KMS-11 (cell line): ENCODE data around the gene LHFPL3.

Experiments used
- H2AFZ ChIP-seq: fragments of 200-600 bp; sonication (generic); 2 replicates; pipeline ENCODE4 v1.6.1; 2016; ENCODE audit warnings: antibody characterized with exemption, mixed run types, low read depth
- H3K27ac ChIP-seq: fragments of 200-600 bp; sonication (generic); 2 replicates; pipeline ENCODE4 v1.6.1; 2016; ENCODE audit warnings: mild to moderate bottlenecking, mixed run types
- H3K27me3 ChIP-seq: fragments of 200-600 bp; sonication (generic); 2 replicates; pipeline ENCODE4 v1.6.1; 2017; ENCODE audit warnings: mild to moderate bottlenecking, low read depth, mixed run types, moderate library complexity; ENCODE audit not compliant: insufficient read depth
- H3K36me3 ChIP-seq: fragments of 200-600 bp; sonication (generic); 2 replicates; pipeline ENCODE4 v1.6.1; 2017; ENCODE audit warnings: mild to moderate bottlenecking, mixed run types; ENCODE audit not compliant: insufficient read depth
- H3K4me1 ChIP-seq: fragments of 200-600 bp; sonication (generic); 2 replicates; pipeline ENCODE4 v1.6.1; 2016; ENCODE audit warnings: mild to moderate bottlenecking, low read depth, mixed run types; ENCODE audit not compliant: poor library complexity, severe bottlenecking
- H3K4me2 ChIP-seq: fragments of 200-600 bp; sonication (generic); 2 replicates; pipeline ENCODE4 v1.7.0; 2016; ENCODE audit warnings: mild to moderate bottlenecking, mixed run types
- H3K4me3 ChIP-seq: fragments of 200-600 bp; sonication (generic); IDR thresholded peaks from 2 replicates; pipeline ENCODE4 v1.6.1; 2017; ENCODE audit warnings: low read depth, low read length, mixed read lengths; ENCODE audit not compliant: insufficient read depth
- H3K79me2 ChIP-seq: fragments of 200-600 bp; sonication (generic); 2 replicates; pipeline ENCODE4 v1.6.1; 2016; ENCODE audit warnings: low read depth, mixed run types; ENCODE audit not compliant: insufficient read depth
- H3K9ac ChIP-seq: fragments of 200-600 bp; sonication (generic); 2 replicates; pipeline ENCODE4 v1.6.1; 2016; ENCODE audit warnings: mild to moderate bottlenecking, mixed run types
- H4K20me1 ChIP-seq: fragments of 200-600 bp; sonication (generic); 2 replicates; pipeline ENCODE4 v1.6.1; 2016; ENCODE audit warnings: mild to moderate bottlenecking, mixed run types; ENCODE audit not compliant: insufficient read depth
- CTCF ChIP-seq: fragments of 200-600 bp; sonication (generic); conservative IDR thresholded peaks from 2 replicates; pipeline ENCODE4 v1.6.1; 2017; ENCODE audit warnings: low read depth, mild to moderate bottlenecking, antibody characterized with exemption, low read length, moderate library complexity, mixed read lengths

Gene LHFPL3

GRCh38 chr7:104410742-104411141 lies 82.3 kb downstream of the LHFPL3 start:
- TF ChIP-seq CTCF, result no peak

GRCh38 chr7:104412911-104413310 lies 84.5 kb downstream of the LHFPL3 start:
- no peak overlapping the region for H3K27ac ChIP-seq
- no peaks in the 10 kb centered on the region for H3K79me2 ChIP-seq
- H3K9ac ChIP-seq, result no peak overlapping the region
- no peaks in the 10 kb centered on the region for H3K36me3 ChIP-seq
- no peaks in the 10 kb centered on the region for H3K4me1 ChIP-seq
- no peak overlapping the region for H2AFZ ChIP-seq
- H3K4me3 ChIP-seq, result no peak overlapping the region
- no peak for TF ChIP-seq CTCF
- no peak overlapping the region for H3K4me2 ChIP-seq
- H4K20me1 ChIP-seq, result no peaks in the 10 kb centered on the region
- no peaks in the 10 kb centered on the region for H3K27me3 ChIP-seq

More at GRCh38 chr7:104410742-104411141, 82.3 kb downstream of the LHFPL3 start:
- H3K4me1 ChIP-seq, result no peaks in the 10 kb centered on the region
- no peaks in the 10 kb centered on the region for H3K36me3 ChIP-seq
- no peak overlapping the region for H2AFZ ChIP-seq
- no peak overlapping the region for H3K9ac ChIP-seq
- H3K27ac ChIP-seq, result no peak overlapping the region
- no peaks in the 10 kb centered on the region for H4K20me1 ChIP-seq
- H3K4me2 ChIP-seq, result no peak overlapping the region
- no peaks in the 10 kb centered on the region for H3K27me3 ChIP-seq
- H3K79me2 ChIP-seq, result no peaks in the 10 kb centered on the region
- no peak overlapping the region for H3K4me3 ChIP-seq

GRCh38 chr7:104414216-104414615 lies 85.8 kb downstream of the LHFPL3 start:
- Histone ChIP-seq H3K36me3 (no peaks in the 10 kb centered on the region), H2AFZ (no peak overlapping the region), H3K27ac (no peak overlapping the region), H3K4me1 (no peaks in the 10 kb centered on the region), H3K4me3 (no peak overlapping the region), H4K20me1 (no peaks in the 10 kb centered on the region), H3K9ac (no peak overlapping the region), H3K79me2 (no peaks in the 10 kb centered on the region), H3K4me2 (no peak overlapping the region), H3K27me3 (no peaks in the 10 kb centered on the region)
- TF ChIP-seq CTCF, result no peak

- Histone ChIP-seq H3K79me2 (no peaks in the 10 kb centered on the region), H3K9ac (no peak overlapping the region), H4K20me1 (no peaks in the 10 kb centered on the region), H3K4me2 (no peak overlapping the region), H2AFZ (no peak overlapping the region), H3K4me1 (no peaks in the 10 kb centered on the region), H3K27ac (no peak overlapping the region), H3K36me3 (no peaks in the 10 kb centered on the region), H3K4me3 (no peak overlapping the region), H3K27me3 (no peaks in the 10 kb centered on the region)
- no peak for TF ChIP-seq CTCF
Observed at GRCh38 chr7:104415700-104416099, 87.3 kb downstream of the LHFPL3 start.

GRCh38 chr7:104416866-104417393 lies 88.5 kb downstream of the LHFPL3 start:
- Histone ChIP-seq H3K27me3 (no peaks in the 10 kb centered on the region), H2AFZ (no peak overlapping the region), H3K79me2 (no peaks in the 10 kb centered on the region), H3K36me3 (no peaks in the 10 kb centered on the region), H4K20me1 (no peaks in the 10 kb centered on the region), H3K27ac (no peak overlapping the region), H3K4me1 (no peaks in the 10 kb centered on the region), H3K4me2 (no peak overlapping the region), H3K4me3 (no peak overlapping the region), H3K9ac (no peak overlapping the region)
- TF ChIP-seq CTCF, result no peak
